Activated B cell treated with CpG ODN at 0.5 μM for 24 hours (primary cell): ENCODE data around the gene VIPR1. TPM values are rescaled to one million over a fixed set of nuclear protein-coding genes. Genes with fewer than 3 reads are reported as not detected.

ENCODE experiments used
- ATAC-seq: fragments of 200-7000 bp; cut with Tn5 transposase; one replicate; pipeline ENCODE4 v1.10.0; 2021; ENCODE audit warnings: low read depth, mild to moderate bottlenecking, moderate library complexity
- CTCF ChIA-PET: fragments of 350-600 bp; sonication (Branson Sonifier 250); formaldehyde crosslinking; loops from one replicate; lab custom pipeline; 2021; ENCODE audit warnings: antibody characterized with exemption; lab: Charles Lee
- POLR2A ChIA-PET: fragments of 350-600 bp; sonication (Branson Sonifier 250); formaldehyde crosslinking; loops from one replicate; lab custom pipeline; 2021; ENCODE audit warnings: antibody characterized with exemption; lab: Charles Lee
- DNase-seq: peaks from one replicate; pipeline ENCODE4 v3.0.0; 2022
- H3K27ac Mint-ChIP-seq: one replicate; pipeline ENCODE4 v1.8.0; 2020; ENCODE audit warnings: mixed read lengths
- H3K27me3 Mint-ChIP-seq: one replicate; pipeline ENCODE4 v1.8.0; 2021; ENCODE audit warnings: mixed read lengths
- H3K36me3 Mint-ChIP-seq: one replicate; pipeline ENCODE4 v1.8.0; 2021; ENCODE audit warnings: low read depth, mixed read lengths
- H3K4me1 Mint-ChIP-seq: one replicate; pipeline ENCODE4 v1.8.0; 2021; ENCODE audit warnings: mixed read lengths
- H3K4me3 Mint-ChIP-seq: one replicate; pipeline ENCODE4 v1.8.0; 2020; ENCODE audit warnings: mild to moderate bottlenecking, mixed read lengths
- H3K9me3 Mint-ChIP-seq: one replicate; pipeline ENCODE4 v1.8.0; 2020; ENCODE audit warnings: mixed read lengths
- intact Hi-C: fragments of 100-400 bp; cut with micrococcal nuclease; formaldehyde crosslinking; loops from one replicate; pipeline ENCODE4 v1.15.1; 2024
- total RNA-seq: library from RNA; stranded (reverse); gene quantifications from 2 replicates; pipeline ENCODE4 v1.2.3, GENCODE V29; 2022
- TF ChIP-seq, protein P1 (sequence below): fragments of 200-600 bp; IDR thresholded peaks from one replicate; pipeline ENCODE4 v1.8.0; 2022; ENCODE audit warnings: antibody characterized with exemption, mild to moderate bottlenecking

Gene VIPR1
- total RNA-seq, 1 donor from 2014 or later: 3.2 TPM

- intact Hi-C loops: no loop called here
- no peaks in the 10 kb centered on the region for H3K4me1 Mint-ChIP-seq
- H3K27ac Mint-ChIP-seq: no peak overlapping the region
- ChIA-PET POLR2A (no interaction called here), CTCF (no interaction called here)
- H3K27me3 Mint-ChIP-seq: peaks cover 7% of the 10 kb centered on the region
- no peak overlapping the region for H3K4me3 Mint-ChIP-seq
- ATAC-seq: no peak
- no peak for DNase-seq
- peaks cover 29% of the 10 kb centered on the region for H3K9me3 Mint-ChIP-seq
- TF ChIP-seq, protein P1, sequence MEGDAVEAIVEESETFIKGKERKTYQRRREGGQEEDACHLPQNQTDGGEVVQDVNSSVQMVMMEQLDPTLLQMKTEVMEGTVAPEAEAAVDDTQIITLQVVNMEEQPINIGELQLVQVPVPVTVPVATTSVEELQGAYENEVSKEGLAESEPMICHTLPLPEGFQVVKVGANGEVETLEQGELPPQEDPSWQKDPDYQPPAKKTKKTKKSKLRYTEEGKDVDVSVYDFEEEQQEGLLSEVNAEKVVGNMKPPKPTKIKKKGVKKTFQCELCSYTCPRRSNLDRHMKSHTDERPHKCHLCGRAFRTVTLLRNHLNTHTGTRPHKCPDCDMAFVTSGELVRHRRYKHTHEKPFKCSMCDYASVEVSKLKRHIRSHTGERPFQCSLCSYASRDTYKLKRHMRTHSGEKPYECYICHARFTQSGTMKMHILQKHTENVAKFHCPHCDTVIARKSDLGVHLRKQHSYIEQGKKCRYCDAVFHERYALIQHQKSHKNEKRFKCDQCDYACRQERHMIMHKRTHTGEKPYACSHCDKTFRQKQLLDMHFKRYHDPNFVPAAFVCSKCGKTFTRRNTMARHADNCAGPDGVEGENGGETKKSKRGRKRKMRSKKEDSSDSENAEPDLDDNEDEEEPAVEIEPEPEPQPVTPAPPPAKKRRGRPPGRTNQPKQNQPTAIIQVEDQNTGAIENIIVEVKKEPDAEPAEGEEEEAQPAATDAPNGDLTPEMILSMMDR: no peak
- peaks cover 2% of the 10 kb centered on the region for H3K36me3 Mint-ChIP-seq
Observed at GRCh38 chr3:42478830-42479229, 23.6 kb upstream of the VIPR1 start.

DNA sequence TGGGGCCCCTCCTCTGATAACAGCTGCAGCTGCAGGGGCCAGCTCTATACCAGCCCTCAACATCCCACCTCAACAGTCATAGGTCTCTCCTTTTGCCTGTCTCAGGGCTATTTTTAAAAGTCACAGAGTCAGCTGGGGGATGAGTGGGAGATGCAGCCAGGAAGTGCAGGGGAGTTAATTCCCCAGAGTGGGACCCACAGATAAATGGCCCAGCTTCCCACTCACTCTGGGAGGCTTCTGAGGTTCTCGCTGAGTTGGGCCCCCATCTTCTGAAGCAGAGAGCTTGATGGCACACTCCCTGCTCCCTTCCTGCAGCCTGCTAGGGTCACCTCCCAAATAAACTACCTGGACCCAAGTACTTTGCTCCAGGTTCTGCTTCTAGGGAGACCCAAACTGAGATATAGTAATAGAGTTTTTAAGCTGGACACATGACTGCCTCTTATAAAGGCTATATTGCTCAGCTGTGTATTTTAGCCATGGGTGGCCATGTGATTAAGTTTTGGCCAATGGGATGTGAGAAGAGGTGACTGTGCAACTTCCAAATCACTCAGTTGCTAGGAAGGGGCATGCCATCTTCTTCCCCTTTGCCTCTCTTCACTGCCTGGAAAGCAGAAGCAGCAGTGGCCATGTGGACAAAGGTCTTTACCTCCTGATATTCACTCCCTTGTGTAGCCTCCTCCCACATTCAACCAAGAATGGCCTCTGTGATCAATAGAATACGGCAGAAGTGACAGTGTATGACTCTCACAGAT is 15.5 kb upstream of the VIPR1 start:
- H3K27me3 Mint-ChIP-seq: no peaks in the 10 kb centered on the region
- no peaks in the 10 kb centered on the region for H3K36me3 Mint-ChIP-seq
- H3K27ac Mint-ChIP-seq: no peak overlapping the region
- DNase-seq: no peak
- no peak for ATAC-seq
- CTCF ChIA-PET: interaction anchor here (1.5 kb wide), 1 partner anchor 15 kb away, joined by 3 read pairs; the partner anchor contains the start of gene VIPR1
- H3K9me3 Mint-ChIP-seq: peaks cover 9% of the 10 kb centered on the region
- TF ChIP-seq, protein P1: no peak
- peaks cover 38% of the 10 kb centered on the region for H3K4me1 Mint-ChIP-seq
- POLR2A ChIA-PET: no interaction called here
- intact Hi-C loops: no loop called here
- no peak overlapping the region for H3K4me3 Mint-ChIP-seq

- H3K27me3 Mint-ChIP-seq: no peaks in the 10 kb centered on the region
- intact Hi-C loops: no loop called here
- H3K4me3 Mint-ChIP-seq: no peak overlapping the region
- H3K4me1 Mint-ChIP-seq: peaks cover 48% of the 10 kb centered on the region
- no peak for ATAC-seq
- no peaks in the 10 kb centered on the region for H3K36me3 Mint-ChIP-seq
- TF ChIP-seq, protein P1: no peak
- POLR2A ChIA-PET: no interaction called here
- H3K27ac Mint-ChIP-seq: peak overlapping the region; percentile 37
- no peak for DNase-seq
- CTCF ChIA-PET: interaction anchor here (2.6 kb wide), 1 partner anchor 13 kb away, joined by 18 read pairs; the partner anchor contains the start of gene VIPR1
- no peaks in the 10 kb centered on the region for H3K9me3 Mint-ChIP-seq
Observed at GRCh38 chr3:42488687-42489086, 13.8 kb upstream of the VIPR1 start.

GRCh38 chr3:42489116-42489936 is 13.1 kb upstream of the VIPR1 start:
- intact Hi-C loops: no loop called here
- no peak overlapping the region for H3K4me3 Mint-ChIP-seq
- ChIA-PET POLR2A (interaction anchor here (1.4 to 1.9 kb wide), 2 partner anchors 13 to 186 kb away, joined by 3 to 20 read pairs; partner anchors contain the start of gene VIPR1), CTCF (interaction anchor here (0.7 to 2.6 kb wide), 2 partner anchors 12 to 395 kb away, joined by 3 to 18 read pairs; partner anchors contain the start of gene VIPR1)
- no peaks in the 10 kb centered on the region for H3K9me3 Mint-ChIP-seq
- H3K4me1 Mint-ChIP-seq: peaks cover 50% of the 10 kb centered on the region
- TF ChIP-seq, protein P1: no peak
- DNase-seq (no peak), ATAC-seq (no peak)
- H3K36me3 Mint-ChIP-seq: no peaks in the 10 kb centered on the region
- no peaks in the 10 kb centered on the region for H3K27me3 Mint-ChIP-seq
- H3K27ac Mint-ChIP-seq: peak overlapping the region; percentile 83

DNA sequence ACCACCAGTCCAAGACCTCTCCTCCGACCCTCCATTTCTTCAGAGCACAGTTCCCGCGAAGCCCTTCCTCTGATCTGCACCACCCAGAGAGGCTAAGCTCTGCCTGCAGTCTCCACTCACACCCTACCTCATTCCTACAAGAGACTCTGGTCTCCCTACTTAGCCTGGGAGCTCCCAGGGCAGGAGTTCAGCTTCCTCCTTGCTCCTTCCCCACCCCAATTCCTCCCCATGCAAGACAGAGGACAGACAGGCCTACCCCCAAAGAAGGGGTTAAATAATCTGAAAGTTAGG is 12.6 kb upstream of the VIPR1 start:
- ChIA-PET CTCF (interaction anchor here (0.7 to 2.6 kb wide), 2 partner anchors 12 to 396 kb away, joined by 3 to 18 read pairs; partner anchors contain the start of gene VIPR1), POLR2A (interaction anchor here (0.7 to 1.9 kb wide), 3 partner anchors 12 to 1771 kb away, joined by 3 to 20 read pairs (median 3); partner anchors contain the start of gene VIPR1)
- TF ChIP-seq, protein P1: no peak
- peak; percentile 4 for ATAC-seq
- Mint-ChIP-seq H3K36me3 (no peaks in the 10 kb centered on the region), H3K4me1 (peaks cover 50% of the 10 kb centered on the region), H3K27ac (peak overlapping the region; percentile 83), H3K4me3 (peak overlapping the region; percentile 64), H3K27me3 (no peaks in the 10 kb centered on the region), H3K9me3 (no peaks in the 10 kb centered on the region)
- DNase-seq: no peak
- intact Hi-C loops: loop anchor here (1.0 kb wide), 1 partner anchor 12 kb away; the partner anchor contains the start of gene VIPR1
